ENCODE results near the gene LMX1A.

DNA sequence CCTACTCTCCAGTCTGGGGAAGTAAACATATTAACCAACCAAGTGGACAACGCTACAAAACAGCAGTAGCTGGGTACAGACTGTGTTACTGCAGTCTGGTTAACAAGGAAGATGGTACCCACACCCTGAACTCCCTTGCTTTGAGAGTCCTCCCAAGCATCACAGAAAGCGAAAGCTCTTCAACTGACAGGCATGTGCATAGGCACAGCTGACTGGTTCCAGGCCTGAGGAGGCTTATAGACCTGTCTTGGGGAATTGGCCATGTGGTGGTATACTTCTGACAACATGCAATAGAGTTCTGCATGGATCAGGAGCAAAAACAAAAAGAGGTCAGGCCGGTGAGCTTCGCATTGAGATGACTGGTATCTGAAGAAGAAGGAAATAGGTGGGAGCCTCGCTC is 17.4 kb downstream of the LMX1A start:
- TF ChIP-seq, protein P1, sequence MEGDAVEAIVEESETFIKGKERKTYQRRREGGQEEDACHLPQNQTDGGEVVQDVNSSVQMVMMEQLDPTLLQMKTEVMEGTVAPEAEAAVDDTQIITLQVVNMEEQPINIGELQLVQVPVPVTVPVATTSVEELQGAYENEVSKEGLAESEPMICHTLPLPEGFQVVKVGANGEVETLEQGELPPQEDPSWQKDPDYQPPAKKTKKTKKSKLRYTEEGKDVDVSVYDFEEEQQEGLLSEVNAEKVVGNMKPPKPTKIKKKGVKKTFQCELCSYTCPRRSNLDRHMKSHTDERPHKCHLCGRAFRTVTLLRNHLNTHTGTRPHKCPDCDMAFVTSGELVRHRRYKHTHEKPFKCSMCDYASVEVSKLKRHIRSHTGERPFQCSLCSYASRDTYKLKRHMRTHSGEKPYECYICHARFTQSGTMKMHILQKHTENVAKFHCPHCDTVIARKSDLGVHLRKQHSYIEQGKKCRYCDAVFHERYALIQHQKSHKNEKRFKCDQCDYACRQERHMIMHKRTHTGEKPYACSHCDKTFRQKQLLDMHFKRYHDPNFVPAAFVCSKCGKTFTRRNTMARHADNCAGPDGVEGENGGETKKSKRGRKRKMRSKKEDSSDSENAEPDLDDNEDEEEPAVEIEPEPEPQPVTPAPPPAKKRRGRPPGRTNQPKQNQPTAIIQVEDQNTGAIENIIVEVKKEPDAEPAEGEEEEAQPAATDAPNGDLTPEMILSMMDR (IDR thresholded peaks at IDR 0.05), result no peak
- TF ChIP-seq POLR2A (IDR thresholded peaks at IDR 0.05) (no peak), POLR2AphosphoS5 (IDR thresholded peaks at IDR 0.05) (no peak)

All from gastroesophageal sphincter (tissue), 3 donors.